GM23248 (cell line): ENCODE results near the gene SF3B6. TPM values are rescaled to one million over a fixed set of nuclear protein-coding genes. Genes with fewer than 3 reads are reported as not detected.

Experiments used
- DNase-seq: peaks from one replicate; pipeline ENCODE4 v3.0.0-alpha.2; 2015
- H2AFZ ChIP-seq: fragments of 200-600 bp; sonication (generic); 2 replicates; pipeline ENCODE4 v1.6.1; 2016; ENCODE audit warnings: antibody characterized with exemption
- H3F3A ChIP-seq: fragments of 200-600 bp; sonication (generic); 2 replicates; pipeline ENCODE4 v1.6.1; 2016; ENCODE audit warnings: mild to moderate bottlenecking, antibody characterized with exemption, mixed run types; ENCODE audit not compliant: insufficient read depth
- H3K27ac ChIP-seq: fragments of 200-600 bp; sonication (generic); 2 replicates; pipeline ENCODE4 v1.5.1; 2016; ENCODE audit warnings: mild to moderate bottlenecking
- H3K27me3 ChIP-seq: fragments of 200-600 bp; sonication (generic); replicated peaks from 2 replicates; pipeline ENCODE4 v1.6.1; 2016; ENCODE audit warnings: mild to moderate bottlenecking; ENCODE audit not compliant: insufficient read depth
- H3K36me3 ChIP-seq: fragments of 200-600 bp; sonication (generic); 2 replicates; pipeline ENCODE4 v1.6.1; 2016; ENCODE audit warnings: low read depth, mild to moderate bottlenecking
- H3K4me1 ChIP-seq: fragments of 200-600 bp; sonication (generic); 2 replicates; pipeline ENCODE4 v1.6.1; 2016; ENCODE audit warnings: mild to moderate bottlenecking; ENCODE audit not compliant: insufficient read depth
- H3K4me2 ChIP-seq: fragments of 200-600 bp; sonication (generic); one replicate; pipeline ENCODE4 v1.6.1; 2016; ENCODE audit warnings: mild to moderate bottlenecking; ENCODE audit not compliant: unreplicated experiment
- H3K4me3 ChIP-seq: fragments of 200-600 bp; sonication (generic); 2 replicates; pipeline ENCODE4 v1.5.1; 2016; ENCODE audit warnings: mild to moderate bottlenecking
- H3K79me2 ChIP-seq: fragments of 200-600 bp; sonication (generic); 2 replicates; pipeline ENCODE4 v1.6.1; 2016; ENCODE audit warnings: mild to moderate bottlenecking; ENCODE audit not compliant: insufficient read depth
- H3K9ac ChIP-seq: fragments of 200-600 bp; sonication (generic); 2 replicates; pipeline ENCODE4 v1.6.1; 2016; ENCODE audit warnings: mild to moderate bottlenecking
- H3K9me2 ChIP-seq: fragments of 200-600 bp; sonication (generic); 2 replicates; pipeline ENCODE4 v1.6.1; 2016; ENCODE audit warnings: mixed run types, mild to moderate bottlenecking, moderate library complexity; ENCODE audit not compliant: insufficient read depth
- H3K9me3 ChIP-seq: fragments of 200-600 bp; sonication (generic); one replicate; pipeline ENCODE4 v1.6.1; 2017; ENCODE audit warnings: low read depth
- H4K20me1 ChIP-seq: fragments of 200-600 bp; sonication (generic); 2 replicates; pipeline ENCODE4 v1.6.0; 2016; ENCODE audit not compliant: insufficient read depth
- EZH2 ChIP-seq: fragments of 200-600 bp; sonication (generic); IDR thresholded peaks from 2 replicates; pipeline ENCODE4 v1.6.1; 2018; ENCODE audit warnings: antibody characterized with exemption, mild to moderate bottlenecking; ENCODE audit not compliant: insufficient read depth, poor library complexity, severe bottlenecking
- EZH2phosphoT487 ChIP-seq: fragments of 200-600 bp; sonication (generic); IDR thresholded peaks from 2 replicates; pipeline ENCODE4 v1.6.1; 2018; ENCODE audit warnings: antibody characterized with exemption, moderate library complexity, mild to moderate bottlenecking, low read depth; ENCODE audit not compliant: insufficient read depth
- WGBS, 2 experiments: methylation state at CpG; one replicate each; pipeline ENCODE4 v1.1.6; 2015 to 2017; ENCODE audit warnings: low lambda C conversion rate in 2 of 2, low coverage in 1 of 2; ENCODE audit errors: missing lambda C conversion rate in 2 of 2; 5-methylcytosine and 5-hydroxymethylcytosine counted together
- in situ Hi-C: fragments of 300-500 bp; cut with MboI; formaldehyde crosslinking; loops from 2 replicates; pipeline ENCODE4 v1.15.0; 2020
- polyA plus RNA-seq: library from polyadenylated mRNA; unstranded; fragments of >200 nt; fragmentation: Nextera tagmentation; extraction: Ambion mirVana; gene quantifications from 2 replicates; pipeline ENCODE4 v1.2.1, GENCODE V29; 2016
- total RNA-seq: library from RNA; depleted of rRNA; stranded (reverse); fragments of >200 nt; shearing (Covaris generic); gene quantifications from 2 replicates; pipeline ENCODE4 v1.2.3, GENCODE V29; 2014

Gene SF3B6
- total and polyA plus RNA-seq, 2 experiments from 2014 or later: 101 to 287 TPM

DNA sequence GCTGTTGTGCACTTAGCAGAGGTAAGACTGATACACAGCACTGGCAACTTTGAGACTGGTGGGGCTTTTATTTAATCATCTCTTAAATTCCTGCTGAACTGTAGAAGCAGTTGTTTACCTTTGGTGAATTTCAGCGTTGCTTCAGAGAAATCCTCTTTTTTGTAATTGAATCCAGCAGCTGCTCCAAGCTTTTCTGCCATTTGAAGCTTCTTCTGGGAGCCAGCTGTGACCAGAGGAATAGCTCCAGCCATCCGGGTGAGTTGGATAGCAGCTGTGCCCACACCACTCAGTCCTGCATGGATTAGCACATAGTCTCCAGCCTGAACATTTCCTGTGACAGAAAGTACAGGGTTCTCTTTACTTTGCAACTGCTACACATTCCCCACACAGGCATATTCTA is 4.6 kb upstream of the SF3B6 start:
- no peaks in the 10 kb centered on the region for H3K9me2 ChIP-seq
- peaks cover 6% of the 10 kb centered on the region; the same call in 1 of the 2 replicates for H3K36me3 ChIP-seq
- peaks cover 13% of the 10 kb centered on the region for H3K79me2 ChIP-seq
- no peak for DNase-seq
- WGBS, 2 experiments: 18 to 21% methylated on average over 2 of the region's 2 CpGs
- H3K4me1 ChIP-seq: 0 out of 2 replicates have a peak, but pooled peaks cover 6% of the 10 kb centered on the region
- H3F3A ChIP-seq: peaks cover 33% of the 10 kb centered on the region
- no peak overlapping the region for H3K4me3 ChIP-seq
- H3K4me2 ChIP-seq: no peak overlapping the region
- no peak overlapping the region for H2AFZ ChIP-seq
- no peaks in the 10 kb centered on the region for H3K9me3 ChIP-seq
- no peaks in the 10 kb centered on the region for H4K20me1 ChIP-seq
- no peak for TF ChIP-seq EZH2
- no peak for TF ChIP-seq EZH2phosphoT487
- H3K27me3 ChIP-seq: no peaks in the 10 kb centered on the region
- no peak overlapping the region for H3K9ac ChIP-seq
- H3K27ac ChIP-seq: no peak overlapping the region
- in situ Hi-C loops: no loop called here

DNA sequence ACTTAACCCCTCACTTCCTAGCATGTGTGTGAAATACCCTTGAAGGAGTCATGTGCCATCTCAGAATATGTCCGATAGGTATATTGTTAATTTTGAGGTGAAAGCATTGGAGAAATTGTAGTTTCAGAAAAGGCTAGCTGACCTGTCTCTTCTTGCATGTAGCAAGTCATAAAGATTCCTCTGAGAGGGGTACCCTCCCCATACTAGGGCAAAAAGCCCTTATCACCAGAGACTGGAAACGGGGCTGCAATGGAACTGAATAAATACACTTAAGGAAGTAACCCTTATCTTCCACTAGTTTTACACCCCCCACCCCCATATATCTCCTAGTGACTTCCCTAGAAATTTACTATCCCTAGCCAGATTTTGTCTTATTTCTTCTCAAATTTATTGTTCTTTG is 1.8 kb upstream of the SF3B6 start:
- Histone ChIP-seq H3K9me2 (no peaks in the 10 kb centered on the region), H3K4me3 (peak overlapping the region; percentile 89), H2AFZ (peak overlapping the region; percentile 88), H4K20me1 (no peaks in the 10 kb centered on the region), H3K27me3 (no peaks in the 10 kb centered on the region), H3K9ac (peak overlapping the region; percentile 86), H3F3A (peaks cover 26% of the 10 kb centered on the region), H3K27ac (peak overlapping the region; percentile 68; the same call in 1 of the 2 replicates), H3K9me3 (no peaks in the 10 kb centered on the region), H3K36me3 (peaks cover 18% of the 10 kb centered on the region), H3K4me1 (peaks cover 8% of the 10 kb centered on the region; the same call in 1 of the 2 replicates), H3K4me2 (peak overlapping the region; percentile 65), H3K79me2 (peaks cover 34% of the 10 kb centered on the region)
- WGBS, 2 experiments: 68 to 78% methylated on average over 2 of the region's 2 CpGs
- in situ Hi-C loops: no loop called here
- DNase-seq: no peak
- no peak for TF ChIP-seq EZH2
- no peak for TF ChIP-seq EZH2phosphoT487

DNA sequence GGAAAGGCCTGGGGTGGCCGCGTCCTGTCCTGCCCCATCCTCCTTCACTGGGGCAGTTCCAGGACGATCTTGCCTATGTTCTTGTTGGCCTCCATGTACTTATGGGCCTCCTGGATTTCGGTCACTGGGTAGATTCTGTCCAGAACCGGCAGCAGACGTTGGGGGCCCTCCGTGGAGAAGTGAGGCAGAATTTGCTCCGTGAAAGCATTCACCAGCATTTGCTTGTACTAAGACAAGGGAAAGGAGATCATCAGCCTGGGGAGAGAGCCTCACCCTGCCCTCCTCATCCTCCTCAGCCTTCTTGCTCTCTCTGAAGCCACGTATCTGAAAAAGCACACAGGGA is 1.4 kb upstream of the SF3B6 start:
- H3K4me1 ChIP-seq: peaks cover 8% of the 10 kb centered on the region; the same call in 1 of the 2 replicates
- no peaks in the 10 kb centered on the region for H3K9me3 ChIP-seq
- peaks cover 21% of the 10 kb centered on the region for H3K36me3 ChIP-seq
- peak overlapping the region; percentile 68 for H3K27ac ChIP-seq
- H4K20me1 ChIP-seq: no peaks in the 10 kb centered on the region
- no peaks in the 10 kb centered on the region for H3K27me3 ChIP-seq
- H3K4me3 ChIP-seq: peak overlapping the region; percentile 89
- peak overlapping the region; percentile 86 for H3K9ac ChIP-seq
- TF ChIP-seq EZH2phosphoT487 (no peak), EZH2 (no peak)
- in situ Hi-C loops: no loop called here
- DNase-seq: no peak
- H3K79me2 ChIP-seq: peaks cover 34% of the 10 kb centered on the region
- peak overlapping the region; percentile 88 for H2AFZ ChIP-seq
- WGBS, 2 experiments: 10 to 12% methylated on average over 9 of the region's 9 CpGs
- peak overlapping the region; percentile 65 for H3K4me2 ChIP-seq
- H3K9me2 ChIP-seq: no peaks in the 10 kb centered on the region
- H3F3A ChIP-seq: peaks cover 26% of the 10 kb centered on the region

DNA sequence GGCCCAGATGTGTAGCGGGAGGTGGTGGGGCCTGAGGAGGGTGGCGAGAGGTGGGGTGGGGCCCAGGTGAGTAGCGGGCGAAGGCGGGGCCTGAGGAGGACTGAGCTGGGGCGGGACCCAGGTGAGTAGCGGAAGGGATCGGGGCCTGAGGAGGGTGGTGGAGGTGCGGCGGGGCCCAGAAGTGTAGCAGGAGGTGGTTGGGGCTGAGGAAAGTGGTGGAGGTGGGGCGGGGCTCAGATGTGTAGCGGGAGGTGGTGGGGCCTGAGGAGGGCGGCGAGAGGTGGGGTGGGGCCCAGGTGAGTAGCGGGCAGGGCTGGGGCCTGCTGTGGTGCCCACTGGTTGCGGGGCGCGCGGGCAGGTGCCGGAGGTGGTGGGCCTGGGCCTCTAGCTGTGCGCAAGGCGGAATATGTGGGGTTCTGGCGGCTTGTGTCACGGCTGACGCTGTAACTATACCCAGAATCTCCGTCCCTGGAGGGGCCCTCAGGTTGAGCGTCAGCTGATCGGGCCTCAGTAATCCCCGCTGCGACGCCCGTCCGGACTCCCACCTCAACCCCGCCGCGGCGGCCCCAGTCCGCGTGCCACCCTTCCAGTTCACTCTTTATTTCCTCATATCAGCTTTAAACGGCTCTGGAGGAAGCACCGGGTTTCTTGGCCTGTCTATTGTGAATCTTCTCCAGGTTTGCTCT is 866 bp upstream of the SF3B6 start:
- 3 to 5% methylated on average over 20 to 41 of the region's 41 CpGs for whole genome bisulfite sequencing, 2 experiments
- Histone ChIP-seq H2AFZ (peak overlapping the region; percentile 88), H3K27me3 (no peaks in the 10 kb centered on the region), H3K9me3 (no peaks in the 10 kb centered on the region), H3K79me2 (peaks cover 38% of the 10 kb centered on the region), H3K4me1 (peaks cover 8% of the 10 kb centered on the region; the same call in 1 of the 2 replicates), H4K20me1 (no peaks in the 10 kb centered on the region), H3K36me3 (peaks cover 19% of the 10 kb centered on the region), H3K4me2 (peak overlapping the region; percentile 65), H3K9me2 (no peaks in the 10 kb centered on the region), H3K9ac (peak overlapping the region; percentile 86), H3F3A (peaks cover 26% of the 10 kb centered on the region), H3K27ac (peak overlapping the region; percentile 68), H3K4me3 (peak overlapping the region; percentile 89)
- in situ Hi-C loops: no loop called here
- TF ChIP-seq EZH2phosphoT487 (no peak), EZH2 (no peak)
- DNase-seq: peak; percentile 55
